ENCODE data around the gene EZR.

- no peak for TF ChIP-seq CTCF (IDR thresholded peaks at IDR 0.05; ENCODE audit: poor library complexity)
- no peak for TF ChIP-seq EZH2 (IDR thresholded peaks at IDR 0.05; ENCODE audit: borderline replicate concordance)
Observed at GRCh38 chr6:158807515-158808441, 11.4 kb downstream of the EZR start.
